GM23338 (cell line): Measurements from ENCODE around the gene IFIT5.

Experiments used
- CREB1 ChIP-seq: fragments of 250-450 bp; sonication (Bioruptor Pico); IDR thresholded peaks from 2 replicates; pipeline ENCODE4 v1.5.0; 2020; ENCODE audit warnings: low read depth, mild to moderate bottlenecking, moderate library complexity
- CTCF ChIP-seq, 2 experiments: fragments of 200-600 bp in 1 of 2; sonication (generic) in 1 of 2; conservative IDR thresholded peaks; 2 replicates each; pipeline versions ENCODE4 v1.5.1 to v1.6.1; 2016 to 2017; ENCODE audit warnings: antibody characterized with exemption in 2 of 2, low read depth in 2 of 2, mild to moderate bottlenecking in 2 of 2, moderate library complexity in 1 of 2
- ETS1 ChIP-seq: IDR thresholded peaks from 2 replicates; pipeline ENCODE4 v1.6.1; 2016; ENCODE audit warnings: antibody characterized with exemption
- EZH2 ChIP-seq: fragments of 200-600 bp; sonication (generic); IDR thresholded peaks from one replicate; pipeline ENCODE4 v1.8.0; 2017; ENCODE audit warnings: antibody characterized with exemption, mild to moderate bottlenecking, low read depth; ENCODE audit not compliant: unreplicated experiment
- EZH2phosphoT487 ChIP-seq: fragments of 200-600 bp; sonication (generic); IDR thresholded peaks from one replicate; pipeline ENCODE4 v1.8.1; 2018; ENCODE audit warnings: antibody characterized with exemption; ENCODE audit not compliant: unreplicated experiment
- NANOG ChIP-seq: IDR thresholded peaks from 2 replicates; pipeline ENCODE4 v1.6.1; 2016; ENCODE audit warnings: antibody characterized with exemption, borderline replicate concordance
- POLR2AphosphoS5 ChIP-seq: IDR thresholded peaks from 2 replicates; pipeline ENCODE4 v1.6.1; 2016; ENCODE audit warnings: antibody characterized with exemption, low read depth
- REST ChIP-seq: IDR thresholded peaks from one replicate; pipeline ENCODE4 v1.6.1; 2018; ENCODE audit warnings: antibody characterized with exemption; ENCODE audit not compliant: unreplicated experiment
- STAT1 ChIP-seq: IDR thresholded peaks from one replicate; pipeline ENCODE4 v1.6.1; 2016; ENCODE audit warnings: antibody characterized with exemption; ENCODE audit not compliant: unreplicated experiment
- ZNF462 ChIP-seq: fragments of 250-450 bp; sonication (Bioruptor Pico); IDR thresholded peaks from 2 replicates; pipeline ENCODE4 v1.5.0; 2020; ENCODE audit warnings: mild to moderate bottlenecking, moderate library complexity

GRCh38 chr10:89388806-89389205 lies 25.6 kb upstream of the IFIT5 start:
- TF ChIP-seq CTCF (conservative IDR thresholded peaks at IDR 0.05; ENCODE audit: low read depth in 2 of 2) (no peak), POLR2AphosphoS5 (no peak), ETS1 (no peak), EZH2 (no peak), EZH2phosphoT487 (no peak), CREB1 (no peak), STAT1 (no peak), REST (no peak), NANOG (no peak), ZNF462 (no peak)
